HepG2 (cell line): Measurements from ENCODE around the gene PEAK3. TPM values are rescaled to one million over a fixed set of nuclear protein-coding genes. Genes with fewer than 3 reads are reported as not detected.

ENCODE experiments used
- ARHGAP35 ChIP-seq: sonication (generic); formaldehyde crosslinking; IDR thresholded peaks from 2 replicates; pipeline ENCODE4 v1.9.0; 2022; ENCODE audit warnings: mild to moderate bottlenecking, inconsistent platforms, moderate library complexity, missing genetic modification reagents, borderline replicate concordance
- BCL6 ChIP-seq: IDR thresholded peaks from 2 replicates; pipeline ENCODE4 v1.6.1; 2016; ENCODE audit warnings: missing genetic modification reagents, missing compliant biosample characterization
- EP300 ChIP-seq, 3 experiments: sonication (generic) in 1 of 3; formaldehyde crosslinking in 1 of 3; IDR thresholded peaks; 2 replicates each; pipeline versions ENCODE4 v1.5.1 to v1.6.1; 2011 to 2020; ENCODE audit warnings: low read depth in 2 of 3, low read length in 2 of 3, borderline replicate concordance in 1 of 3, improper control_type of control experiment in 1 of 3, mild to moderate bottlenecking in 1 of 3, missing genetic modification reagents in 1 of 3, moderate library complexity in 1 of 3
- ESRRA ChIP-seq: sonication (generic); formaldehyde crosslinking; IDR thresholded peaks from 2 replicates; pipeline ENCODE4 v1.5.1; 2020; ENCODE audit warnings: mild to moderate bottlenecking, low read depth, missing genetic modification reagents
- FOXJ3 ChIP-seq: sonication (generic); formaldehyde crosslinking; IDR thresholded peaks from 2 replicates; pipeline ENCODE4 v1.4.0; 2020; ENCODE audit warnings: missing genetic modification reagents, mild to moderate bottlenecking, borderline replicate concordance
- GABPB1 ChIP-seq: IDR thresholded peaks from 2 replicates; pipeline ENCODE4 v1.6.1; 2016; ENCODE audit warnings: mild to moderate bottlenecking, missing genetic modification reagents, moderate library complexity, missing compliant biosample characterization
- GATAD2A ChIP-seq: IDR thresholded peaks from 2 replicates; pipeline ENCODE4 v1.6.1; 2016
- HOMEZ ChIP-seq: IDR thresholded peaks from 2 replicates; pipeline ENCODE4 v1.6.1; 2016; ENCODE audit warnings: low read depth
- HOXA7 ChIP-seq: sonication (generic); formaldehyde crosslinking; IDR thresholded peaks from 2 replicates; pipeline ENCODE4 v1.8.1; 2022; ENCODE audit warnings: mild to moderate bottlenecking, missing genetic modification reagents, moderate library complexity
- MZF1 ChIP-seq: sonication (generic); formaldehyde crosslinking; IDR thresholded peaks from 2 replicates; pipeline ENCODE4 v1.8.1; 2023; ENCODE audit warnings: mild to moderate bottlenecking, missing genetic modification reagents, borderline replicate concordance
- PITX1 ChIP-seq: sonication (generic); formaldehyde crosslinking; IDR thresholded peaks from 2 replicates; pipeline ENCODE4 v1.5.1; 2020; ENCODE audit warnings: mild to moderate bottlenecking, missing genetic modification reagents
- REL ChIP-seq: sonication (generic); formaldehyde crosslinking; conservative IDR thresholded peaks from 2 replicates; pipeline ENCODE4 v1.8.0; 2022; ENCODE audit warnings: mild to moderate bottlenecking, missing genetic modification reagents, moderate library complexity
- SOX13 ChIP-seq, 3 experiments: fragments of 450-650 bp in 1 of 3; sonication (generic) in 1 of 3; formaldehyde crosslinking in 1 of 3; IDR thresholded peaks in 2 of 3; conservative IDR thresholded peaks in 1 of 3; 2 replicates each; pipeline versions ENCODE4 v1.5.0 to v1.6.1; 2016 to 2020; ENCODE audit warnings: antibody characterized with exemption in 1 of 3, mild to moderate bottlenecking in 1 of 3, missing compliant biosample characterization in 1 of 3, missing genetic modification reagents in 1 of 3, moderate library complexity in 1 of 3
- SPEN ChIP-seq: sonication (generic); formaldehyde crosslinking; IDR thresholded peaks from 2 replicates; pipeline ENCODE4 v1.5.1; 2020; ENCODE audit warnings: low read depth, mild to moderate bottlenecking, missing genetic modification reagents
- TARDBP ChIP-seq: sonication (generic); formaldehyde crosslinking; IDR thresholded peaks from 2 replicates; pipeline ENCODE4 v1.8.0; 2022; ENCODE audit warnings: mild to moderate bottlenecking, missing genetic modification reagents
- TFDP2 ChIP-seq: sonication (generic); formaldehyde crosslinking; IDR thresholded peaks from 2 replicates; pipeline ENCODE4 v1.4.0; 2020; ENCODE audit warnings: missing genetic modification reagents
- TRAFD1 ChIP-seq: sonication (generic); formaldehyde crosslinking; IDR thresholded peaks from 2 replicates; pipeline ENCODE4 v1.5.1; 2020; ENCODE audit warnings: missing genetic modification reagents, mild to moderate bottlenecking, borderline replicate concordance
- ZBTB7B ChIP-seq: sonication (generic); formaldehyde crosslinking; IDR thresholded peaks from 2 replicates; pipeline ENCODE4 v1.4.0; 2020; ENCODE audit warnings: missing genetic modification reagents
- ZNF569 ChIP-seq: sonication (generic); formaldehyde crosslinking; IDR thresholded peaks from 2 replicates; pipeline ENCODE4 v1.5.0; 2020; ENCODE audit warnings: mild to moderate bottlenecking, missing genetic modification reagents, moderate library complexity, borderline replicate concordance
- ZXDC ChIP-seq: sonication (generic); formaldehyde crosslinking; IDR thresholded peaks from 2 replicates; pipeline ENCODE4 v1.5.0; 2020; ENCODE audit warnings: mild to moderate bottlenecking, missing genetic modification reagents
- polyA plus RNA-seq, 8 experiments: library from polyadenylated mRNA; depleted of rRNA in 3 of 8; stranded (reverse) in 7 of 8; unstranded in 1 of 8; fragments of >200 nt; fragmentation: Illumina TruSeq in 4 of 8; extraction: Trizol in 4 of 8; gene quantifications; 2 replicates each; pipeline versions ENCODE4 v1.2.1 to v1.2.3, GENCODE V29; 2011 to 2016; ENCODE audit warnings: low read depth in 4 of 8, missing spikeins in 1 of 8, mixed read lengths in 1 of 8; ENCODE audit not compliant: insufficient read depth in 1 of 8
- total RNA-seq, 5 experiments: library from RNA; depleted of rRNA; stranded (reverse); fragments of >200 nt; fragmentation: Illumina TruSeq; extraction: Trizol; gene quantifications; 2 replicates each; pipeline ENCODE4 v1.2.3, GENCODE V29; 2016; ENCODE audit warnings: low read depth in 1 of 5

PEAK3 gene
- total and polyA plus RNA-seq, 2 of the 13 experiments (the other 11 are each of a cell fraction or from before 2014, with no cell fraction given) = not detected

GRCh38 chr19:2235381-2236063 is 46.5 kb downstream of the PEAK3 start (continued):
- TF ChIP-seq HOMEZ (CRISPR knock-in tag) (no peak), REL (peak; percentile 5; the same call in 1 of the 2 replicates), EP300 (IDR thresholded peaks at IDR 0.05; ENCODE audit: low read depth in 2 of 2, low read length in 2 of 2) (peak; percentile 7 to 31; a peak in 2 of 4 replicates), EP300 (CRISPR knock-in tag; IDR thresholded peaks at IDR 0.05; ENCODE audit: borderline replicate concordance) (no peak), MZF1 (CRISPR knock-in tag) (0 out of 2 replicates have a peak, but pooled peaks have one; percentile 28), SPEN (0 out of 2 replicates have a peak, but pooled peaks have one; percentile 23), ZNF569 (CRISPR knock-in tag) (no peak), TFDP2 (CRISPR knock-in tag) (peak; percentile 37; the same call in 1 of the 2 replicates), FOXJ3 (CRISPR knock-in tag) (0 out of 2 replicates have a peak, but pooled peaks have one; percentile 25), ARHGAP35 (CRISPR knock-in tag) (no peak), TRAFD1 (CRISPR knock-in tag) (no peak), ESRRA (peak; percentile 88), TARDBP (peak; percentile 31; the same call in 1 of the 2 replicates), BCL6 (peak; percentile 73), ZBTB7B (CRISPR knock-in tag) (0 out of 2 replicates have a peak, but pooled peaks have one; percentile 57), GATAD2A (CRISPR knock-in tag) (peak; percentile 73), GABPB1 (CRISPR knock-in tag) (no peak), PITX1 (CRISPR knock-in tag) (peak; percentile 52; the same call in 1 of the 2 replicates), ZXDC (0 out of 2 replicates have a peak, but pooled peaks have one; percentile 58), HOXA7 (CRISPR knock-in tag) (0 out of 2 replicates have a peak, but pooled peaks have one; percentile 45), SOX13 (IDR thresholded peaks at IDR 0.05) (peak; percentile 47; the same call in 1 of the 2 replicates), SOX13 (CRISPR knock-in tag; conservative IDR thresholded peaks at IDR 0.05 in 1 of 2, IDR thresholded peaks at IDR 0.05 in 1 of 2) (peak in 1 of 2 experiments; percentile 91; a peak in 2 of 4 replicates)
